ENCODE results near the gene PRPF8.

Gene PRPF8

GRCh38 chr17:1604831-1605528 is 79.7 kb downstream of the PRPF8 start:
- no peak overlapping the region for H3K27ac ChIP-seq (replicated peaks)
- no peak for TF ChIP-seq REST (IDR thresholded peaks at IDR 0.05; ENCODE audit: insufficient replicate concordance, low read depth)
- no peak for TF ChIP-seq SPI1 (IDR thresholded peaks at IDR 0.05; ENCODE audit: borderline replicate concordance, low read depth)
- TF ChIP-seq, protein P1, sequence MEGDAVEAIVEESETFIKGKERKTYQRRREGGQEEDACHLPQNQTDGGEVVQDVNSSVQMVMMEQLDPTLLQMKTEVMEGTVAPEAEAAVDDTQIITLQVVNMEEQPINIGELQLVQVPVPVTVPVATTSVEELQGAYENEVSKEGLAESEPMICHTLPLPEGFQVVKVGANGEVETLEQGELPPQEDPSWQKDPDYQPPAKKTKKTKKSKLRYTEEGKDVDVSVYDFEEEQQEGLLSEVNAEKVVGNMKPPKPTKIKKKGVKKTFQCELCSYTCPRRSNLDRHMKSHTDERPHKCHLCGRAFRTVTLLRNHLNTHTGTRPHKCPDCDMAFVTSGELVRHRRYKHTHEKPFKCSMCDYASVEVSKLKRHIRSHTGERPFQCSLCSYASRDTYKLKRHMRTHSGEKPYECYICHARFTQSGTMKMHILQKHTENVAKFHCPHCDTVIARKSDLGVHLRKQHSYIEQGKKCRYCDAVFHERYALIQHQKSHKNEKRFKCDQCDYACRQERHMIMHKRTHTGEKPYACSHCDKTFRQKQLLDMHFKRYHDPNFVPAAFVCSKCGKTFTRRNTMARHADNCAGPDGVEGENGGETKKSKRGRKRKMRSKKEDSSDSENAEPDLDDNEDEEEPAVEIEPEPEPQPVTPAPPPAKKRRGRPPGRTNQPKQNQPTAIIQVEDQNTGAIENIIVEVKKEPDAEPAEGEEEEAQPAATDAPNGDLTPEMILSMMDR (IDR thresholded peaks at IDR 0.05; ENCODE audit: insufficient read depth, low read length): no peak
- no peak for TF ChIP-seq POLR2AphosphoS5 (IDR thresholded peaks at IDR 0.05; ENCODE audit: low read depth)
- no peak for TF ChIP-seq GABPA (IDR thresholded peaks at IDR 0.05; ENCODE audit: low read depth)
- DNase-seq (ENCODE audit: low read depth in 1 of 2, low spot score in 1 of 2): no peak
- no peak overlapping the region for H3K4me3 ChIP-seq (replicated peaks; ENCODE audit: insufficient read depth, low read length)
- no peaks in the 10 kb centered on the region for H3K27me3 ChIP-seq (ENCODE audit: insufficient read depth, poor library complexity, severe bottlenecking)

GRCh38 chr17:1601571-1601970 is 83.1 kb downstream of the PRPF8 start:
- no peak overlapping the region for H3K4me3 ChIP-seq (replicated peaks; ENCODE audit: insufficient read depth, low read length)
- TF ChIP-seq GABPA (IDR thresholded peaks at IDR 0.05; ENCODE audit: low read depth) (no peak), REST (IDR thresholded peaks at IDR 0.05; ENCODE audit: insufficient replicate concordance, low read depth) (no peak), SPI1 (IDR thresholded peaks at IDR 0.05; ENCODE audit: borderline replicate concordance, low read depth) (no peak), POLR2AphosphoS5 (IDR thresholded peaks at IDR 0.05; ENCODE audit: low read depth) (no peak)
- no peak overlapping the region for H3K27ac ChIP-seq (replicated peaks)
- no peaks in the 10 kb centered on the region for H3K27me3 ChIP-seq (ENCODE audit: insufficient read depth, poor library complexity, severe bottlenecking)
- DNase-seq (ENCODE audit: low read depth in 1 of 2, low spot score in 1 of 2): no peak
